ENCODE measurements around the gene DUSP14. TPM values are rescaled to one million over a fixed set of nuclear protein-coding genes. Genes with fewer than 3 reads are reported as not detected.

Gene DUSP14
- total and polyA plus RNA-seq, 2 of the 13 experiments (the other 11 are each of a cell fraction or from before 2014, with no cell fraction given) = 33.5 to 39.8 TPM

GRCh38 chr17:37461668-37462067, 28.0 kb upstream of the DUSP14 start (continued):
- TF ChIP-seq AFF4 (CRISPR knock-in tag; IDR thresholded peaks at IDR 0.05) (no peak), BCL6 (CRISPR knock-in tag; IDR thresholded peaks at IDR 0.05) (no peak), ZNF180 (CRISPR knock-in tag; IDR thresholded peaks at IDR 0.05; ENCODE audit: borderline replicate concordance, low read depth) (no peak), SAFB2 (CRISPR knock-in tag; IDR thresholded peaks at IDR 0.05; ENCODE audit: borderline replicate concordance, low read depth) (no peak), FOXP4 (CRISPR knock-in tag; IDR thresholded peaks at IDR 0.05) (no peak), POLR2A (IDR thresholded peaks at IDR 0.05; ENCODE audit: insufficient read depth in 1 of 2, low read depth in 2 of 2, low read length in 2 of 2) (no peak), ZNF124 (CRISPR knock-in tag; IDR thresholded peaks at IDR 0.05) (no peak), CTCF (CRISPR knock-in tag; IDR thresholded peaks at IDR 0.05) (no peak), ZNF235 (CRISPR knock-in tag; IDR thresholded peaks at IDR 0.05; ENCODE audit: borderline replicate concordance) (no peak), ETV5 (CRISPR knock-in tag; IDR thresholded peaks at IDR 0.05; ENCODE audit: borderline replicate concordance) (no peak), ZNF350 (CRISPR knock-in tag; IDR thresholded peaks at IDR 0.05; ENCODE audit: borderline replicate concordance, low read depth) (no peak)

Measured in HepG2 (cell line).